Measurements from ENCODE around the gene NDOR1. TPM values are rescaled to one million over a fixed set of nuclear protein-coding genes. Genes with fewer than 3 reads are reported as not detected.

The NDOR1 gene
- total and polyA plus RNA-seq, 2 of the 8 experiments (the other 6 are each of a cell fraction or from before 2014, with no cell fraction given), result 25.7 to 32.3 TPM

- DNase-seq (ENCODE audit: low read depth in 1 of 2, low spot score in 2 of 2) (no peak), FAIRE-seq (no peak)
- Histone ChIP-seq H4K5ac (ENCODE audit: insufficient read length, low read depth, low read length) (no peak overlapping the region), H3K79me1 (ENCODE audit: low read depth, low read length) (no peaks in the 10 kb centered on the region), H3K36me3 (ENCODE audit: control insufficient read depth in 2 of 4, insufficient read depth in 4 of 4, low read length in 3 of 4) (peaks cover 7 to 36% (median 22%) of the 10 kb centered on the region in 4 experiments), H3K4me3 (ENCODE audit: extremely low read depth in 1 of 4, insufficient read depth in 2 of 4, low read depth in 3 of 4, low read length in 4 of 4) (no peak overlapping the region), H3K27ac (ENCODE audit: low read depth, low read length) (no peak overlapping the region), H3K56ac (replicated peaks; ENCODE audit: insufficient read length, low read depth, low read length) (no peak overlapping the region), H3K9ac (replicated peaks in 1 of 4; ENCODE audit: extremely low read depth in 1 of 4, low read depth in 3 of 4, low read length in 3 of 4) (no peak overlapping the region), H3K23ac (ENCODE audit: insufficient read length) (no peak overlapping the region), H4K8ac (ENCODE audit: extremely low read depth, insufficient read depth, low read length) (peak overlapping the region; percentile 62; the same call in 1 of the 2 replicates), H2AFZ (ENCODE audit: low read length) (no peak overlapping the region), H4K91ac (replicated peaks; ENCODE audit: insufficient read length, low read length) (no peak overlapping the region), H2BK20ac (ENCODE audit: low read length) (no peak overlapping the region), H3K4ac (replicated peaks; ENCODE audit: insufficient read length, low read depth, low read length) (no peak overlapping the region), H3K14ac (ENCODE audit: insufficient read length) (no peak overlapping the region), H3K23me2 (ENCODE audit: low read depth, low read length) (no peaks in the 10 kb centered on the region), H3K27me3 (replicated peaks in 1 of 4; ENCODE audit: control insufficient read depth in 3 of 4, extremely low read depth in 1 of 4, insufficient read depth in 3 of 4, low read length in 3 of 4) (no peaks in the 10 kb centered on the region), H3K4me1 (replicated peaks in 1 of 4; ENCODE audit: control insufficient read depth in 3 of 4, insufficient read depth in 4 of 4, low read length in 3 of 4) (no peaks in the 10 kb centered on the region), H3K9me3 (ENCODE audit: insufficient read depth in 2 of 2, low read depth in 1 of 2, low read length in 1 of 2) (no peaks in the 10 kb centered on the region), H3K79me2 (ENCODE audit: control insufficient read depth in 1 of 2, insufficient read depth in 2 of 2, low read length in 2 of 2) (no peaks in the 10 kb centered on the region), H2AK5ac (ENCODE audit: low read depth, low read length) (no peak overlapping the region), H4K20me1 (replicated peaks in 1 of 2; ENCODE audit: control insufficient read depth in 1 of 2, insufficient read depth in 2 of 2, low read length in 2 of 2) (peaks cover 0 to 10% of the 10 kb centered on the region in 2 experiments), H3K4me2 (ENCODE audit: insufficient read depth in 1 of 2, low read depth in 2 of 2, low read length in 2 of 2) (no peak overlapping the region), H2BK12ac (ENCODE audit: low read depth, low read length) (no peak overlapping the region), H3K18ac (ENCODE audit: extremely low read depth, low read length) (no peak overlapping the region), H2BK120ac (replicated peaks; ENCODE audit: low read depth, low read length) (no peak overlapping the region), H2BK15ac (ENCODE audit: low read length) (no peak overlapping the region), H2BK5ac (ENCODE audit: low read depth, low read length) (peak overlapping the region; percentile 44; the same call in 1 of the 2 replicates)
- ChIA-PET POLR2A (ENCODE audit: partially characterized antibody) (interaction anchor here (47.8 to 69.9 kb wide), 2 partner anchors 7 to 29 kb away, joined by 1462 read pairs; partner anchors contain the start of genes CYSRT1, NDOR1, NELFB and RNF208), CTCF (ENCODE audit: partially characterized antibody) (interaction anchor here (2.2 to 5.3 kb wide), 3 partner anchors 10 to 27 kb away, joined by 8 to 29 read pairs (median 10); a partner anchor contains a TSS)
- WGBS, 2 experiments (ENCODE audit: extremely low coverage in 1 of 2, insufficient coverage in 1 of 2, insufficient read length in 1 of 2, insufficient replicate concordance in 2 of 2, low coverage in 1 of 2, low lambda C conversion rate in 2 of 2, missing lambda C conversion rate in 1 of 2), result 95% methylated on average over 22 of the region's 22 CpGs; no CpG with 5 or more reads in 1 of the 2 experiments
- TF ChIP-seq BRCA1 (IDR thresholded peaks at IDR 0.05; ENCODE audit: low read depth, low read length) (no peak), HDAC2 (IDR thresholded peaks at IDR 0.05; ENCODE audit: borderline replicate concordance in 1 of 2, low read depth in 2 of 2, low read length in 2 of 2) (no peak), KDM5A (IDR thresholded peaks at IDR 0.05; ENCODE audit: low read length) (no peak), MAFK (IDR thresholded peaks at IDR 0.05; ENCODE audit: low read depth, low read length) (no peak), JUN (IDR thresholded peaks at IDR 0.05; ENCODE audit: low read depth, low read length) (no peak), ATF3 (IDR thresholded peaks at IDR 0.05; ENCODE audit: insufficient read depth, low read depth, low read length) (no peak), ATF2 (IDR thresholded peaks at IDR 0.05; ENCODE audit: low read length) (no peak), POLR2A (IDR thresholded peaks at IDR 0.05; ENCODE audit: control extremely low read depth in 1 of 2, low read depth in 2 of 2, low read length in 2 of 2) (no peak), BCL11A (IDR thresholded peaks at IDR 0.05; ENCODE audit: low read depth in 2 of 2, low read length in 2 of 2) (no peak), RXRA (IDR thresholded peaks at IDR 0.05; ENCODE audit: insufficient read depth, low read depth, low read length) (no peak), SP2 (IDR thresholded peaks at IDR 0.05; ENCODE audit: low read length) (no peak), PHF8 (conservative IDR thresholded peaks at IDR 0.05; ENCODE audit: low read depth, low read length) (no peak)
These were observed 58.6 kb downstream of the NDOR1 start for GRCh38 chr9:137264067-137264466.

Data from H1 (cell line).